ENCODE results near the gene RNF144B.

DNA sequence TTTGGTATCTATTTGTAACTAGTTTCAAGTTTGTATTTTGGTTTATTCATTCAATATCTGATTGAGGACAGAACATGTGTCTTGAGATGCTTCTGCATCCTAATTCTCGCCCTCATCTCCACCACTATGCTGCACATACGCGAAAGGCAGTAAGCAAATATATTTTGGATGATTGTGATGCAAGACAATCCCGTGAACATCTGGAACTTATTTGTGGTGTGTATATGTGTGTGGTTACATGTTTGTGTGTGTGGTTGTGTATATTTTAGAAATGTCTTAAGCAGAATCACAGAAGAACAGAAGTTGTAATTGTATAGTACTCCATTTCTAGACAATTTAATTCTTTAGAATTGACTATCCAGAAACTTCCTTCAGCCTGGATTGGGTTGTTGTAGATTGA, 35.1 kb upstream of the RNF144B start:
- TF ChIP-seq, protein P1, sequence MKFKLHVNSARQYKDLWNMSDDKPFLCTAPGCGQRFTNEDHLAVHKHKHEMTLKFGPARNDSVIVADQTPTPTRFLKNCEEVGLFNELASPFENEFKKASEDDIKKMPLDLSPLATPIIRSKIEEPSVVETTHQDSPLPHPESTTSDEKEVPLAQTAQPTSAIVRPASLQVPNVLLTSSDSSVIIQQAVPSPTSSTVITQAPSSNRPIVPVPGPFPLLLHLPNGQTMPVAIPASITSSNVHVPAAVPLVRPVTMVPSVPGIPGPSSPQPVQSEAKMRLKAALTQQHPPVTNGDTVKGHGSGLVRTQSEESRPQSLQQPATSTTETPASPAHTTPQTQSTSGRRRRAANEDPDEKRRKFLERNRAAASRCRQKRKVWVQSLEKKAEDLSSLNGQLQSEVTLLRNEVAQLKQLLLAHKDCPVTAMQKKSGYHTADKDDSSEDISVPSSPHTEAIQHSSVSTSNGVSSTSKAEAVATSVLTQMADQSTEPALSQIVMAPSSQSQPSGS (CRISPR knock-in tag; IDR thresholded peaks at IDR 0.05; ENCODE audit: borderline replicate concordance, low read depth), result no peak
- TF ChIP-seq EMX1 (CRISPR knock-in tag; IDR thresholded peaks at IDR 0.05) (no peak), FOXK1 (CRISPR knock-in tag; IDR thresholded peaks at IDR 0.05) (no peak), JUN (CRISPR knock-in tag; IDR thresholded peaks at IDR 0.05) (no peak), NR1H2 (CRISPR knock-in tag; IDR thresholded peaks at IDR 0.05) (no peak), CREM (CRISPR knock-in tag; IDR thresholded peaks at IDR 0.05) (no peak), FOXP1 (CRISPR knock-in tag; IDR thresholded peaks at IDR 0.05; ENCODE audit: borderline replicate concordance) (no peak), CREB1 (CRISPR knock-in tag; IDR thresholded peaks at IDR 0.05) (no peak)
- TF ChIP-seq, protein P2, sequence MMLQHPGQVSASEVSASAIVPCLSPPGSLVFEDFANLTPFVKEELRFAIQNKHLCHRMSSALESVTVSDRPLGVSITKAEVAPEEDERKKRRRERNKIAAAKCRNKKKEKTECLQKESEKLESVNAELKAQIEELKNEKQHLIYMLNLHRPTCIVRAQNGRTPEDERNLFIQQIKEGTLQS (CRISPR knock-in tag; conservative IDR thresholded peaks at IDR 0.05), result no peak
- TF ChIP-seq, protein P3, sequence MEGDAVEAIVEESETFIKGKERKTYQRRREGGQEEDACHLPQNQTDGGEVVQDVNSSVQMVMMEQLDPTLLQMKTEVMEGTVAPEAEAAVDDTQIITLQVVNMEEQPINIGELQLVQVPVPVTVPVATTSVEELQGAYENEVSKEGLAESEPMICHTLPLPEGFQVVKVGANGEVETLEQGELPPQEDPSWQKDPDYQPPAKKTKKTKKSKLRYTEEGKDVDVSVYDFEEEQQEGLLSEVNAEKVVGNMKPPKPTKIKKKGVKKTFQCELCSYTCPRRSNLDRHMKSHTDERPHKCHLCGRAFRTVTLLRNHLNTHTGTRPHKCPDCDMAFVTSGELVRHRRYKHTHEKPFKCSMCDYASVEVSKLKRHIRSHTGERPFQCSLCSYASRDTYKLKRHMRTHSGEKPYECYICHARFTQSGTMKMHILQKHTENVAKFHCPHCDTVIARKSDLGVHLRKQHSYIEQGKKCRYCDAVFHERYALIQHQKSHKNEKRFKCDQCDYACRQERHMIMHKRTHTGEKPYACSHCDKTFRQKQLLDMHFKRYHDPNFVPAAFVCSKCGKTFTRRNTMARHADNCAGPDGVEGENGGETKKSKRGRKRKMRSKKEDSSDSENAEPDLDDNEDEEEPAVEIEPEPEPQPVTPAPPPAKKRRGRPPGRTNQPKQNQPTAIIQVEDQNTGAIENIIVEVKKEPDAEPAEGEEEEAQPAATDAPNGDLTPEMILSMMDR (IDR thresholded peaks at IDR 0.05), result no peak
- TF ChIP-seq, protein P4, sequence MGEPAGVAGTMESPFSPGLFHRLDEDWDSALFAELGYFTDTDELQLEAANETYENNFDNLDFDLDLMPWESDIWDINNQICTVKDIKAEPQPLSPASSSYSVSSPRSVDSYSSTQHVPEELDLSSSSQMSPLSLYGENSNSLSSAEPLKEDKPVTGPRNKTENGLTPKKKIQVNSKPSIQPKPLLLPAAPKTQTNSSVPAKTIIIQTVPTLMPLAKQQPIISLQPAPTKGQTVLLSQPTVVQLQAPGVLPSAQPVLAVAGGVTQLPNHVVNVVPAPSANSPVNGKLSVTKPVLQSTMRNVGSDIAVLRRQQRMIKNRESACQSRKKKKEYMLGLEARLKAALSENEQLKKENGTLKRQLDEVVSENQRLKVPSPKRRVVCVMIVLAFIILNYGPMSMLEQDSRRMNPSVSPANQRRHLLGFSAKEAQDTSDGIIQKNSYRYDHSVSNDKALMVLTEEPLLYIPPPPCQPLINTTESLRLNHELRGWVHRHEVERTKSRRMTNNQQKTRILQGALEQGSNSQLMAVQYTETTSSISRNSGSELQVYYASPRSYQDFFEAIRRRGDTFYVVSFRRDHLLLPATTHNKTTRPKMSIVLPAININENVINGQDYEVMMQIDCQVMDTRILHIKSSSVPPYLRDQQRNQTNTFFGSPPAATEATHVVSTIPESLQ (CRISPR knock-in tag; IDR thresholded peaks at IDR 0.05), result no peak

Measured in WTC11 (cell line).